Ovary (tissue), 9 donors: ENCODE data around the gene UMOD. TPM values are rescaled to one million over a fixed set of nuclear protein-coding genes. Genes with fewer than 3 reads are reported as not detected.
"Not testable (repeated sequence)": the region's sequence is repeated elsewhere in the genome, so short reads cannot be mapped to it uniquely, and the experiment has no call there.

Experiments used
- DNase-seq, 5 donors: peaks; one replicate each; pipeline ENCODE4 v3.0.0-alpha.2; 2019 to 2020
- H3K27ac ChIP-seq, 2 donors: fragments of 200-600 bp; one replicate each; pipeline versions ENCODE4 v1.5.1 to v1.8.0; 2019 to 2022
- H3K27me3 ChIP-seq: fragments of 200-600 bp; one replicate; pipeline ENCODE4 v1.8.0; 2022
- H3K36me3 ChIP-seq: fragments of 200-600 bp; sonication (generic); one replicate; pipeline ENCODE4 v1.5.1; 2019
- H3K4me1 ChIP-seq: one replicate; pipeline ENCODE4 v1.8.1; 2013; ENCODE audit warnings: mild to moderate bottlenecking, moderate library complexity; ENCODE audit not compliant: insufficient read depth
- H3K4me3 ChIP-seq: fragments of 200-600 bp; sonication (generic); one replicate; pipeline ENCODE4 v1.5.1; 2017
- H3K9me3 ChIP-seq, 2 donors: fragments of 200-600 bp in 1 of 2; sonication (generic) in 1 of 2; one replicate each; pipeline versions ENCODE4 v1.5.1 to v1.8.1; 2013 to 2019; ENCODE audit warnings: mild to moderate bottlenecking in 1 of 2, moderate library complexity in 1 of 2
- EP300 ChIP-seq: sonication (generic); formaldehyde crosslinking; IDR thresholded peaks from one replicate; pipeline ENCODE4 v1.6.1; 2017; ENCODE audit warnings: antibody characterized with exemption
- POLR2A ChIP-seq: fragments of 450-650 bp; IDR thresholded peaks from one replicate; pipeline ENCODE4 v1.6.1; 2017; ENCODE audit warnings: antibody characterized with exemption, mild to moderate bottlenecking, moderate library complexity
- WGBS, 3 donors: extraction: QIAGEN DNeasy Blood & Tissue Kit in 1 of 3; methylation state at CpG; one replicate each; pipeline versions ENCODE4 v1.1.5 to v1.1.7; 2013 to 2017; 5-methylcytosine and 5-hydroxymethylcytosine counted together
- intact Hi-C, 4 donors: fragments of 100-400 bp; cut with DNase I; formaldehyde crosslinking; loops; one replicate each; pipeline versions ENCODE4 v1.11.0 to v1.15.1; 2022 to 2023
- polyA plus RNA-seq, 2 donors: library from polyadenylated mRNA; stranded (reverse); fragments of 200-250 nt in 1 of 2; fragments of 350-450 nt in 1 of 2; fragmentation: Illumina TruSeq in 1 of 2; extraction: RNeasy Lipid Tissue Mini Kit (QIAGEN cat#74804) in 1 of 2; gene quantifications; one replicate each; pipeline ENCODE4 v1.2.3, GENCODE V29; 2013 to 2014
- total RNA-seq, 7 donors: library from RNA; depleted of rRNA in 2 of 7; stranded (reverse); fragments of >200 nt in 2 of 7; fragmentation: NEBNext Ultra II Directional in 3 of 7; extraction: Animal tissue kit (Norgen Biotek cat#: 25700) in 3 of 7; gene quantifications; one replicate each; pipeline versions ENCODE4 v1.1.0 to v1.2.4, GENCODE V29; 2016 to 2023
- TF ChIP-seq, protein P1 (sequence below), 3 donors: fragments of 450-650 bp in 2 of 3; fragments of 200-600 bp in 1 of 3; IDR thresholded peaks; one replicate each; pipeline versions ENCODE4 v1.5.1 to v1.8.0; 2016 to 2022; ENCODE audit warnings: antibody characterized with exemption in 3 of 3, mild to moderate bottlenecking in 1 of 3
- donor health status: DM: no; HTN: no; CAD: no; lungs with moderate emphysema.
- donor health status: DM: no; HTN: no; CAD: no.
- donor health status: Bipolar disorder and iron deficiency.
- donor health status: DM: yes; HTN: yes; CAD: no.
- donor health status: DM: no; HTN: no; CAD: no.
- donor health status: DM: yes; HTN: yes; CAD: no.

The UMOD gene
- total and polyA plus RNA-seq, 9 donors, result not detected

DNA sequence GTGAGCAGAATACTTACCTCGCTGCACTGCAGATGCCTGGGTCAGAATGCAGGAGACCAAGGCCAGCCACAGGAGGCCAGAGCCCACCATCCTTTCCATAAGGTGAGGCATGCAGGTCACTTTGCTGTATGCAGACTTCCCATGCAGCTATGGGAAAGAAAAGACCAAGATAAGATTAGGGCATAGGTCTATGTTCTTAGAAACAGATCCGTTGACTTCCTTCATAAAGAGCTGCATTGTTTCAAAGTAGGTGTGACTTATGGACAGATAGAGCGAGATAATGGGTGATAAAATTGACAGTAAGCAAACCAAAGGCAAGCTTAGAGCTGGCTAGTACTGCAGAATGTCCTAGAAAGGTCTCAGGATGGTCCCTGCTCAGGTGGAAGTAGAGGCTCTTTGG, 26.2 kb downstream of the UMOD start:
- intact Hi-C loops, result no loop called here
- 63 to 73% (median 67%) methylated on average over 3 of the region's 3 CpGs for WGBS, 3 donors

DNA sequence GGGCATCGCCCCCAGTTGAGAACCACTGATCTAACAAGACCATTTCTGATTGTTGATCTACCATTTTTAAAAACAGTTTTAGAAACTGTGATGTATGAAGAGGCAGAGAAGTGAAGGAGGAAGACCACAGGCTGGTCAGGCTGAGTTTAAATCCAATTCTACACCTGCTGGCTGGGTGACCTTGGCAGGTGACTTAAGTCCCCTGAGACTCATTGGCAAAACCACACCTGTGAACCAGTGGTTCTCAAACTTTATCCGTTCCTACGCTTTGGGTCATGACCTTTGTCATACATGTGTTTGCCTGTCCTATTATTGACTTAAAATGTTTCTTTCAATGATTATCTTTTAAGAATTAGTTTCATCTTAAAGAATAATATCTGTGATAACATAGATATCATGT, 27.5 kb downstream of the UMOD start:
- no peak for TF ChIP-seq EP300
- no peak for TF ChIP-seq POLR2A
- TF ChIP-seq, protein P1, sequence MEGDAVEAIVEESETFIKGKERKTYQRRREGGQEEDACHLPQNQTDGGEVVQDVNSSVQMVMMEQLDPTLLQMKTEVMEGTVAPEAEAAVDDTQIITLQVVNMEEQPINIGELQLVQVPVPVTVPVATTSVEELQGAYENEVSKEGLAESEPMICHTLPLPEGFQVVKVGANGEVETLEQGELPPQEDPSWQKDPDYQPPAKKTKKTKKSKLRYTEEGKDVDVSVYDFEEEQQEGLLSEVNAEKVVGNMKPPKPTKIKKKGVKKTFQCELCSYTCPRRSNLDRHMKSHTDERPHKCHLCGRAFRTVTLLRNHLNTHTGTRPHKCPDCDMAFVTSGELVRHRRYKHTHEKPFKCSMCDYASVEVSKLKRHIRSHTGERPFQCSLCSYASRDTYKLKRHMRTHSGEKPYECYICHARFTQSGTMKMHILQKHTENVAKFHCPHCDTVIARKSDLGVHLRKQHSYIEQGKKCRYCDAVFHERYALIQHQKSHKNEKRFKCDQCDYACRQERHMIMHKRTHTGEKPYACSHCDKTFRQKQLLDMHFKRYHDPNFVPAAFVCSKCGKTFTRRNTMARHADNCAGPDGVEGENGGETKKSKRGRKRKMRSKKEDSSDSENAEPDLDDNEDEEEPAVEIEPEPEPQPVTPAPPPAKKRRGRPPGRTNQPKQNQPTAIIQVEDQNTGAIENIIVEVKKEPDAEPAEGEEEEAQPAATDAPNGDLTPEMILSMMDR (IDR thresholded peaks at IDR 0.05), result no peak
- intact Hi-C loops, result no loop called here
- Histone ChIP-seq H3K27me3 (no peaks in the 10 kb centered on the region), H3K9me3 (no peaks in the 10 kb centered on the region), H3K4me3 (no peak overlapping the region), H3K27ac (no peak overlapping the region), H3K36me3 (no peaks in the 10 kb centered on the region), H3K4me1 (no peaks in the 10 kb centered on the region)
- WGBS, 3 donors, result 48 to 72% (median 53%) methylated on average over 3 of the region's 3 CpGs
- no peak for DNase-seq

More for the DNA sequence above, 26.2 kb downstream of the UMOD start:
- Histone ChIP-seq H3K4me1 (no peaks in the 10 kb centered on the region), H3K9me3 (no peaks in the 10 kb centered on the region), H3K4me3 (no peak overlapping the region), H3K36me3 (no peaks in the 10 kb centered on the region), H3K27ac (no peak overlapping the region), H3K27me3 (no peaks in the 10 kb centered on the region)
- TF ChIP-seq EP300, result no peak
- TF ChIP-seq, protein P1 (IDR thresholded peaks at IDR 0.05), result no peak
- no peak for TF ChIP-seq POLR2A
- DNase-seq, result no peak

DNA sequence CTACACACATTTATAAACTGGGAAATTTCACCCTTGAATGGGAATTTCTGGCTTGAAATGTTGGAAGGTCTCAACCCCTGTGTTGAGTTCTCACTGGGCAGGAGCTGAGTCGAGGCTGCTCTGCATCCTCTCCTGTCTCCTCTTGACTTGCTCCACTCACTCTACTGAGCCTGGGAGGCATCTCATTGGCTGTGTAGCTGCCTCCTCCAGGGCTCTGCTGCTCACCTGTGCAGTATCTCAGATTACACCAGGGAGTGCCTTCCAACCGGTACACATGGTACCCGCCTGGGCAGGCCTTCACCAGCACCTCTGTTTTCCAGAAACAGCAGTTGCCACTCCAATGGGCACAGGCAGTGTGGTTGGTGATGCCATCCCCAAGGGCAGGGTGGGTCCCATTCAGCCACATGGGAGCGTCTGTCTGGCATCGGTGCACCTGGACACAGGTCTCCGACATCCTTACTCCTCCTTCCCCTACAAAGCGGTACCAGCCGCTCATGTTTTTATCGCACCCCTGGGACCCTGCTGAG, 28.9 kb downstream of the UMOD start:
- WGBS, 3 donors, result 69 to 84% (median 80%) methylated on average over 9 of the region's 9 CpGs
- TF ChIP-seq POLR2A, result no peak
- no peak for TF ChIP-seq EP300
- TF ChIP-seq, protein P1 (IDR thresholded peaks at IDR 0.05), result no peak
- Histone ChIP-seq H3K36me3 (no peaks in the 10 kb centered on the region), H3K4me3 (no peak overlapping the region), H3K27me3 (no peaks in the 10 kb centered on the region), H3K9me3 (no peaks in the 10 kb centered on the region), H3K27ac (no peak overlapping the region), H3K4me1 (no peaks in the 10 kb centered on the region)
- intact Hi-C loops, result no loop called here
- DNase-seq, result no peak

DNA sequence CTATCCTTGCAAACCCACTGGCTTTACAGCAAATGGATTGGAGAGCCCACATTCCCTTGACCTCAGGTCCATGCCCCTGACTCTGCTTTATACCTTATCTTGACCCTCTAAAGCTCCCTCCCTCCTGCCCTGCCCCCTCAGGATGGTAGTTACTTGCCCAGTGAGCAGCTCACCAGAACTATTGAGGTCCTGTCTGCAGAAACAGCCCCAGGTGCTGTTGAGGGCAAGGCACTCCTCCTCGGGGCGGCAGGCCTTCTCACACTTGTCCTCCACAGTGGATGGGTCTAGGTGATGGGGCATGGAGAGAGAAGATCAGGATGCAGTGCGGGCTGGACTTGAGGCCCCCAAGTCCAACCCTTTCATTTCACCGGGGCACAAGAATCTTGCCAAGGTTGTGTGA, 29.8 kb downstream of the UMOD start:
- no peak for TF ChIP-seq POLR2A
- Histone ChIP-seq H3K4me1 (no peaks in the 10 kb centered on the region), H3K36me3 (no peaks in the 10 kb centered on the region), H3K4me3 (no peak overlapping the region), H3K27me3 (no peaks in the 10 kb centered on the region), H3K9me3 (no peaks in the 10 kb centered on the region), H3K27ac (no peak overlapping the region)
- 80 to 89% (median 83%) methylated on average over 4 of the region's 4 CpGs for WGBS, 3 donors
- DNase-seq, result no peak
- intact Hi-C loops, result no loop called here

DNA sequence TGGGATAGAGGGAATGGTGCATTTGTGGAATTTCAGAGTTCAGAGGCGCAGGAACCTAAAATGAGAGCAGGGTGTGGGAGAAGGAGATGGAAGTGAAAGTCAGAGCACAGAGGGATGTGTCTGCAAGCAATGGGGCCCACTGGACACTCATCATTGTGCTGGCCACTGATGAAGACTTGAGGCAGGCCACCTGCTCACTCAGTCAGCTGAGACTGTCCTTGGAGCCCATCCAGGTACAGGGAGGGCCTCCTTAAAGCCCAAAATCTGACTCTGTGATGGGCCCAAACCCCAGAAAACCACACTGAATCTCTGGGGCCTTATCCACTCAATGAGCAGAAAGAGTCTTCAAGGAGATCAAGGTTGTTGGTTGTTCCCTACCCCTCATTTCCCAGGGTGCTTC, 30.8 kb downstream of the UMOD start:
- Histone ChIP-seq H3K36me3 (no peaks in the 10 kb centered on the region), H3K27ac (no peak overlapping the region), H3K9me3 (no peaks in the 10 kb centered on the region), H3K4me3 (no peak overlapping the region), H3K4me1 (no peaks in the 10 kb centered on the region), H3K27me3 (no peaks in the 10 kb centered on the region)
- intact Hi-C loops, result no loop called here
- TF ChIP-seq, protein P1 (IDR thresholded peaks at IDR 0.05), result no peak
- TF ChIP-seq EP300, result no peak
- 78 to 83% (median 79%) methylated on average over 1 of the region's 1 CpG for WGBS, 3 donors
- DNase-seq, result no peak

DNA sequence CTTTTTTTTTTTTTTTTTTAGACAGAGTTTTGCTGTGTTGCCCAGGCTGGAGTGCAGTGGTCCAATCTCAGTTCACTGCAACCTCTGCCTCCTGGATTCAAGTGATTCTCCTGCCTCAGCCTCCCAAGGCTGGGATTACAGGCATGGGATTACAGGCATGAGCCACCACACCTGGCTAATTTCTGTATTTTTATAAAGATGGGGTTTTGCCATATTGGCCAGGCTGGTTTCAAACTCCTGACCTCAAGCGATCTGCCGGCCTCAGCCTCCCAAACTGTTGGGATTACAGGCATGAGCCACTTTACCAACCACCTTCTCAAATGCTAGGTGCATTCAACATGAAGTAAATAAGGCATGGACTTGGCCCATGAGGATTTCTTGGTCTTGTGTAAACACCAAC, 31.5 kb downstream of the UMOD start:
- H3K4me1 ChIP-seq, intact Hi-C loops, H3K9me3 ChIP-seq, H3K27me3 ChIP-seq, H3K4me3 ChIP-seq, H3K36me3 ChIP-seq, H3K27ac ChIP-seq, DNase-seq: not testable (repeated sequence)
- 90 to 92% (median 91%) methylated on average over 2 of the region's 2 CpGs for WGBS, 3 donors
